IPS-20b (cell line): ENCODE data around the gene LRRC3.

Experiments
- H3K27ac ChIP-seq: one replicate; pipeline ENCODE4 v1.5.1; 2013; ENCODE audit warnings: low read length
- H3K27me3 ChIP-seq: 2 replicates; pipeline ENCODE4 v1.6.1; 2013; ENCODE audit warnings: mild to moderate bottlenecking, low read length, inconsistent platforms; ENCODE audit not compliant: insufficient read depth
- H3K36me3 ChIP-seq: 2 replicates; pipeline ENCODE4 v1.6.1; 2013; ENCODE audit warnings: low read depth, mild to moderate bottlenecking, inconsistent platforms, low read length, moderate library complexity; ENCODE audit not compliant: insufficient read depth
- H3K4me1 ChIP-seq: 2 replicates; pipeline ENCODE4 v1.6.1; 2013; ENCODE audit warnings: mild to moderate bottlenecking, control low read depth, inconsistent platforms, low read length, moderate library complexity; ENCODE audit not compliant: insufficient read depth
- H3K4me3 ChIP-seq: 2 replicates; pipeline ENCODE4 v1.5.1; 2013; ENCODE audit warnings: mild to moderate bottlenecking, low read length, inconsistent platforms
- H3K9ac ChIP-seq: 2 replicates; pipeline ENCODE4 v1.6.1; 2013; ENCODE audit warnings: low read depth, mild to moderate bottlenecking, inconsistent platforms, low read length, moderate library complexity
- H3K9me3 ChIP-seq: 2 replicates; pipeline ENCODE4 v1.6.1; 2013; ENCODE audit warnings: mild to moderate bottlenecking, low read depth, low read length, inconsistent platforms; ENCODE audit not compliant: insufficient read depth

LRRC3 gene

DNA sequence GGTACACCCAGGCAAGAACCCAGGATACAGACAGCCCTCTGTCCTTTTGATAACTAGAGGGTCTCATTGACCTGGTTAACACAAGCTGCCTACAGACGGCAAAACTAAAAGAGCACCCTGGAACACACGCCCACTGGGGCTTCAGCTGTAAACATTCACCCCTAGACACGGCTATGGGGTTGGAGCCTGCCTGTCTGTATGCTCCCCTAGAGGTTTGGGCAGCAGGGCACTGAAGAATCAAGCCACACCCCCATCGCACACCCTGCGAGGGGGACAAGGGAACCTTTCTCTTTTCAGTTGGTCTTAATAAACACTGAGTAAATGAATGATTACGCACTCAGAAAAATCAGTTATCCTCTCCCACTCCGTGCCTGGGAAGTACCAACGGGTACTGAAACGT is 35.5 kb downstream of the LRRC3 start:
- H3K27ac ChIP-seq = no peak overlapping the region
- H3K36me3 ChIP-seq = no peaks in the 10 kb centered on the region
- H3K27me3 ChIP-seq = no peaks in the 10 kb centered on the region
- no peak overlapping the region for H3K9ac ChIP-seq
- H3K4me1 ChIP-seq = no peaks in the 10 kb centered on the region
- peaks cover 27% of the 10 kb centered on the region for H3K9me3 ChIP-seq
- no peak overlapping the region for H3K4me3 ChIP-seq

- Histone ChIP-seq H3K4me1 (peaks cover 11% of the 10 kb centered on the region; the same call in 1 of the 2 replicates), H3K9me3 (peaks cover 27% of the 10 kb centered on the region), H3K4me3 (no peak overlapping the region), H3K36me3 (no peaks in the 10 kb centered on the region), H3K9ac (no peak overlapping the region), H3K27ac (no peak overlapping the region), H3K27me3 (no peaks in the 10 kb centered on the region)
Observed at GRCh38 chr21:44492567-44493385, 37.5 kb downstream of the LRRC3 start.

DNA sequence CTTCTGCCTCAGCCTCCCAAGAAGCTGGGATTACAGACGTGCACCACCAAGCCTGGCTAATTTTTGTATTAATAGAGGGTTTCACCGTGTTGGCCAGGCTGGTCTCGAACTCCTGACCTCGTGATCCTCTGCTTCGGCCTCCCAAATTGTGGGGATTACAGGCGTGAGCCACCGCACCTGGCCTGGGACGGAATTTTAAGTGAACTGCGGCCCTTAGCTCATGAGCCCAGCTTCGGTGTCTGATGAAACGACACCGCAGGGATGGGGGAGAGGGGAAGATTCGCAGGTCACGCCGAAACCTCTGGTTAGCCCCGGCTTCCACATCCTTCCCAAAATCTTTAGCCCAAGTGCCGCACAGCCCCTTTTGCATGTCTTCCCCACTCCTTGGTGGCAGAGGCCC is 39.1 kb downstream of the LRRC3 start:
- Histone ChIP-seq H3K4me1 (peaks cover 11% of the 10 kb centered on the region; the same call in 1 of the 2 replicates), H3K9ac (no peak overlapping the region), H3K4me3 (no peak overlapping the region), H3K27ac (no peak overlapping the region), H3K9me3 (peaks cover 27% of the 10 kb centered on the region), H3K27me3 (no peaks in the 10 kb centered on the region), H3K36me3 (no peaks in the 10 kb centered on the region)

DNA sequence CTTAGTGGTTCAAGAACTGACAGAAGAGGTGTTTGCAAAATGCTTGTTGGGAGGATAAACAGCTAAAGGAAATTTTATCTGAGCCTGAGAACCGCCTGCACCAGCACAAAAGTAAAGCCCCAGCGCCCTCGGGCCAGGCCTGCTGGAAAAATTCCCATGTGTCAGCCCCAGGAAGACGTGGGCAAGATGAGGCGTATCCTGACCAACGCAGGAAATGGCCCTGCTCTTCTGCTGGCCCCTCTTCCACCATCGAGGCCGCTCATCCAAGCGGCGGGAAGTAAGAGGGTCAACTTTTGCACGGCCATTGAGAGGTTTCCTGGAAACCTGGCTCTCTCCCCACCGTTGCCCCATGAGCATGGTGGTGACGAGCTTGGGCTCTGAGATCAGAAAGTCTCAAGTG is 39.6 kb downstream of the LRRC3 start:
- H3K9ac ChIP-seq = no peak overlapping the region
- no peak overlapping the region for H3K27ac ChIP-seq
- H3K9me3 ChIP-seq = peaks cover 27% of the 10 kb centered on the region
- no peak overlapping the region for H3K4me3 ChIP-seq
- no peaks in the 10 kb centered on the region for H3K36me3 ChIP-seq
- H3K4me1 ChIP-seq = peaks cover 11% of the 10 kb centered on the region; the same call in 1 of the 2 replicates
- no peaks in the 10 kb centered on the region for H3K27me3 ChIP-seq

DNA sequence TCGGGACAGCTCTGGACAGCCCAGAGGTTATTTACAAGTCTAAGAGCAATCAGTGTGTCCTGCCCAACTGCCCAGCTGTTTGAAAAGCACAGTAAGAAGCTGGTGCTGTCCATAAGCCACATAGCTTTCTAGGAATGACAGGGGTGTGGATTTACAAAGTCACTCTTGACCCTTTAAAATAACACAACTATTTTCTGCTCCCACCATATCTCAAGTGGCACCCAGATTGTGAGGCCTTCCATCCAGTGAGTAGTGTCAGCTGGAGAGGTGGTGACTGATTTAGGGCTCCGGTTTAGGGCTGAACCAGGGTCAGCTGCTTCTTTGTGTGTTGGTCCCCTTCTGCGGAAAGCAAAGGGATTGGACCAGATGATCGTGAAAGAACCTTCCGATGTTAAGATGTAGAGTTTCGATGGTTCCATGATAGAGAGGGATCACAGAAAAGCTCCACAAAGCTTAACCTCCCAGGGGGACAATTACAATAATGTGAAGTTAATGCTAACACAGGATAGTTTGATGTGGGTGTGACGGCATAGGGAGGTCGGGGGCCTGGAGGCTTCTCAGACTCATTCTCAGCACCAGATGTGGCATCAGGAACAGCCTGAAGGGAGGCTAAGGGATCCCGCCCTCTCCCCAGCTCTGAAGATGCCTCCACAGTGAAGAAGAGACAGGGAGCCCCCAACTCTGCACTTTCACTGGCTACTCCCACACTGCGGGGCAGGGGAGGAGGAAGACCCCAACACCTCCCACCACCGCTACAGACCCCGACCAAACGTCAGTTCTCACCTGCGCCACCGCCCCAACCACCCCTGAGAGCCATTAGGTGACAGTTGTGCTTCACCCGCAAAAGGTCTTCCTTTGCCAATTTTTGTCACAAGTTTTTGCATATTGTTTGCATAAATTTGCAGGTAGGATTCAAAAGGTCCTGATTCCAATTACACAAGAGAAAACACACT is 40.6 kb downstream of the LRRC3 start:
- no peak overlapping the region for H3K4me3 ChIP-seq
- no peaks in the 10 kb centered on the region for H3K27me3 ChIP-seq
- H3K9me3 ChIP-seq = peaks cover 27% of the 10 kb centered on the region
- H3K27ac ChIP-seq = no peak overlapping the region
- H3K9ac ChIP-seq = no peak overlapping the region
- peaks cover 11% of the 10 kb centered on the region; the same call in 1 of the 2 replicates for H3K4me1 ChIP-seq
- no peaks in the 10 kb centered on the region for H3K36me3 ChIP-seq

GRCh38 chr21:44496564-44497550 is 41.5 kb downstream of the LRRC3 start:
- Histone ChIP-seq H3K9ac (no peak overlapping the region; the same call in 1 of the 2 replicates), H3K27me3 (no peaks in the 10 kb centered on the region), H3K9me3 (peaks cover 22% of the 10 kb centered on the region), H3K27ac (no peak overlapping the region), H3K36me3 (no peaks in the 10 kb centered on the region), H3K4me1 (peaks cover 11% of the 10 kb centered on the region; the same call in 1 of the 2 replicates), H3K4me3 (no peak overlapping the region)

DNA sequence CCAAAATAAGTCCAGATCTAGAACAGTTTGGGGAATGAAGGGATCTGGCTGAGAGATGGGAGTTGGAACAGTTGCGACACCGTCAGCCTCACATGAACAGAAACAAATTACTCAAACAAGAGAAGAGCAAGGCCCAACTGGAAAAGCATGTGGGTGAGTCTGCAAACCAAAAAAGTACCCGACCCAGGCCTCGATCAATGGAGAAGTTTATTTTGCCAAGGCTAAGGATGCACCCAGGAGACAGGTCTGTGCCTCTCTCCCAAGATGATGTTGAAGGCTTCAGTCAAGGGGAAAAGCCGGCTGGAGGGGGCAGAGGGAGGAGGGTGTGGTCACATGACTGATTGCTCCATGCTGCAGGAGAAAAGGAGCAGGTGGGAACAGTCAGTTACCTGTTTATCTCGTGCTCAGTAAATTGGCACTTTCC is 42.4 kb downstream of the LRRC3 start:
- Histone ChIP-seq H3K36me3 (no peaks in the 10 kb centered on the region), H3K27ac (no peak overlapping the region), H3K4me3 (no peak overlapping the region), H3K4me1 (peaks cover 11% of the 10 kb centered on the region; the same call in 1 of the 2 replicates), H3K9me3 (peaks cover 14% of the 10 kb centered on the region; the same call in 1 of the 2 replicates), H3K9ac (no peak overlapping the region; the same call in 1 of the 2 replicates), H3K27me3 (no peaks in the 10 kb centered on the region)

- H3K9me3 ChIP-seq = peaks cover 6% of the 10 kb centered on the region; the same call in 1 of the 2 replicates
- H3K9ac ChIP-seq = no peak overlapping the region
- no peaks in the 10 kb centered on the region for H3K27me3 ChIP-seq
- no peak overlapping the region for H3K27ac ChIP-seq
- no peaks in the 10 kb centered on the region for H3K36me3 ChIP-seq
- no peak overlapping the region for H3K4me3 ChIP-seq
- peaks cover 11% of the 10 kb centered on the region; the same call in 1 of the 2 replicates for H3K4me1 ChIP-seq
Observed at GRCh38 chr21:44498280-44499210, 43.2 kb downstream of the LRRC3 start.

DNA sequence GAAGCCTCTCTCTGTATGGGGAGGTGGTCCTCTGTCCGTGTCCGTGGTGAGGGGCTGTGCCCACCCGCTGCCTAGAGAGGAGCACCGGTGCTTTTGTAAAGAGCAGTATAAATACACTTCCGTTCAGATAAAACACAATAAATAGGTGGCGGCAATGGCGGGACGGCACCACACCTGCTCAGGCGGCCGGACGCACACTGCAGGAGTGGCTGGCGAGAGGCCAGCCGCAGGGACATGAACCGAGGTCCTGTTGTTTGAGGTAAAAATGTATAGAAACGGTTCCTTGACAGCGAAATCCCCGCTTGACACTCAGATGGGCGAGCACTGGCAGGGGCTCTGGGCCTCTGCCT is 43.9 kb downstream of the LRRC3 start:
- H3K9ac ChIP-seq = no peak overlapping the region
- H3K4me1 ChIP-seq = peaks cover 11% of the 10 kb centered on the region; the same call in 1 of the 2 replicates

GRCh38 chr21:44499631-44500030 is 44.3 kb downstream of the LRRC3 start:
- peaks cover 11% of the 10 kb centered on the region; the same call in 1 of the 2 replicates for H3K4me1 ChIP-seq
- H3K9me3 ChIP-seq = no peaks in the 10 kb centered on the region
- H3K9ac ChIP-seq = no peak overlapping the region
- no peaks in the 10 kb centered on the region for H3K36me3 ChIP-seq
- no peak overlapping the region for H3K4me3 ChIP-seq
- no peaks in the 10 kb centered on the region for H3K27me3 ChIP-seq
- no peak overlapping the region for H3K27ac ChIP-seq

More for the DNA sequence above, 43.9 kb downstream of the LRRC3 start:
- Histone ChIP-seq H3K27ac (no peak overlapping the region), H3K36me3 (no peaks in the 10 kb centered on the region), H3K4me3 (no peak overlapping the region), H3K27me3 (no peaks in the 10 kb centered on the region), H3K9me3 (no peaks in the 10 kb centered on the region)
